Measurements from ENCODE around the gene LRIT3.

Gene LRIT3

GRCh38 chr4:109820563-109820962, 27.3 kb upstream of the LRIT3 start:
- H3K4me3 ChIP-seq (ENCODE audit: low read depth, low read length) = no peak overlapping the region
- no peak for DNase-seq (ENCODE audit: low read depth)
- TF ChIP-seq CTCF (IDR thresholded peaks at IDR 0.05; ENCODE audit: insufficient read depth, low read depth, low read length, missing control alignments) = no peak

- no peak for DNase-seq (ENCODE audit: low read depth)
- H3K4me3 ChIP-seq (ENCODE audit: low read depth, low read length) = no peak overlapping the region
- TF ChIP-seq CTCF (IDR thresholded peaks at IDR 0.05; ENCODE audit: insufficient read depth, low read depth, low read length, missing control alignments) = no peak
Observed at GRCh38 chr4:109821185-109821584, 26.7 kb upstream of the LRIT3 start.

GRCh38 chr4:109826719-109827118, 21.2 kb upstream of the LRIT3 start:
- peak; percentile 13 for DNase-seq (ENCODE audit: low read depth)
- no peak overlapping the region for H3K4me3 ChIP-seq (ENCODE audit: low read depth, low read length)
- TF ChIP-seq CTCF (IDR thresholded peaks at IDR 0.05; ENCODE audit: insufficient read depth, low read depth, low read length, missing control alignments) = peak; percentile 36

- DNase-seq (ENCODE audit: low read depth) = no peak
- no peak within 1 kb of the TSS for H3K4me3 ChIP-seq (ENCODE audit: low read depth, low read length)
- no peak for TF ChIP-seq CTCF (IDR thresholded peaks at IDR 0.05; ENCODE audit: insufficient read depth, low read depth, low read length, missing control alignments)
Observed at GRCh38 chr4:109827672-109828071, 20.2 kb upstream of the LRIT3 start, which contains the start of gene RRH. RRH (plus strand) TSS chr4:109827972; CDS start chr4:109828028, 56 bp downstream.

- no peak overlapping the region for H3K4me3 ChIP-seq (ENCODE audit: low read depth, low read length)
- no peak for TF ChIP-seq CTCF (IDR thresholded peaks at IDR 0.05; ENCODE audit: insufficient read depth, low read depth, low read length, missing control alignments)
- no peak for DNase-seq (ENCODE audit: low read depth)
Observed at GRCh38 chr4:109833756-109834155, 14.2 kb upstream of the LRIT3 start.

GRCh38 chr4:109836985-109837384, 10.9 kb upstream of the LRIT3 start:
- no peak overlapping the region for H3K4me3 ChIP-seq (ENCODE audit: low read depth, low read length)
- no peak for TF ChIP-seq CTCF (IDR thresholded peaks at IDR 0.05; ENCODE audit: insufficient read depth, low read depth, low read length, missing control alignments)
- no peak for DNase-seq (ENCODE audit: low read depth)

- no peak overlapping the region for H3K4me3 ChIP-seq (ENCODE audit: low read depth, low read length)
- DNase-seq (ENCODE audit: low read depth) = no peak
- TF ChIP-seq CTCF (IDR thresholded peaks at IDR 0.05; ENCODE audit: insufficient read depth, low read depth, low read length, missing control alignments) = no peak
Observed at GRCh38 chr4:109846395-109847098, 1.4 kb upstream of the LRIT3 start.
